ENCODE results near the gene FXYD6.
"Not testable (repeated sequence)": the region's sequence is repeated elsewhere in the genome, so short reads cannot be mapped to it uniquely, and the experiment has no call there.

The FXYD6 gene

GRCh38 chr11:117868088-117868487 lies 8.4 kb downstream of the FXYD6 start:
- no peak for DNase-seq

GRCh38 chr11:117866526-117866925 lies 9.9 kb downstream of the FXYD6 start:
- no peak for DNase-seq

- not testable (repeated sequence) for DNase-seq
Measured at GRCh38 chr11:117865546-117865945, 10.9 kb downstream of the FXYD6 start.

- no peak for DNase-seq
Measured at GRCh38 chr11:117863383-117863782, 13.1 kb downstream of the FXYD6 start.

- no peak for DNase-seq
Measured at GRCh38 chr11:117862753-117863152, 13.7 kb downstream of the FXYD6 start.

GRCh38 chr11:117862019-117862725 lies 14.3 kb downstream of the FXYD6 start:
- no peak for DNase-seq

- DNase-seq: peak; percentile 63
Measured at GRCh38 chr11:117861151-117862018, 15.1 kb downstream of the FXYD6 start.

- DNase-seq: no peak
Measured at GRCh38 chr11:117860139-117860538, 16.3 kb downstream of the FXYD6 start.

GRCh38 chr11:117859488-117860112 lies 16.9 kb downstream of the FXYD6 start:
- no peak for DNase-seq

GRCh38 chr11:117859061-117859460 lies 17.4 kb downstream of the FXYD6 start:
- no peak for DNase-seq

- DNase-seq: no peak
Measured at GRCh38 chr11:117857734-117858414, 18.6 kb downstream of the FXYD6 start.

- no peak for DNase-seq
Measured at GRCh38 chr11:117855912-117856651, 20.4 kb downstream of the FXYD6 start.

GRCh38 chr11:117855186-117855845 lies 21.1 kb downstream of the FXYD6 start:
- no peak for DNase-seq

- no peak for DNase-seq
Measured at GRCh38 chr11:117852309-117852708, 24.1 kb downstream of the FXYD6 start.

- DNase-seq: no peak
Measured at GRCh38 chr11:117851852-117852251, 24.6 kb downstream of the FXYD6 start.

GRCh38 chr11:117851106-117851505 lies 25.4 kb downstream of the FXYD6 start:
- no peak for DNase-seq

- no peak for DNase-seq
Measured at GRCh38 chr11:117849781-117850414, 26.6 kb downstream of the FXYD6 start.

GRCh38 chr11:117843666-117844484 lies 32.6 kb downstream of the FXYD6 start:
- DNase-seq: no peak

- DNase-seq: no peak
Measured at GRCh38 chr11:117842131-117842941, 34.1 kb downstream of the FXYD6 start.

Measured in DMS 273 treated with DMSO at 0.1 percent for 48 hours (cell line).